Measurements from ENCODE around the gene TMEM80.
A peak's percentile ranks its signal among the peaks of the same experiment; 100 is the strongest.
"Not testable (repeated sequence)": the region's sequence is repeated elsewhere in the genome, so short reads cannot be mapped to it uniquely, and the experiment has no call there.

The TMEM80 gene

GRCh38 chr11:695538-696248 is at the start of gene TMEM80:
Gene TMEM80, plus strand, starts transcription at chr11:695816. Its CDS starts 12 bp downstream, at chr11:695828.
- Histone ChIP-seq H3K79me2 (ENCODE audit: insufficient read depth, low read length) (peaks cover 73% of the 10 kb centered on the region), H3K4me2 (ENCODE audit: insufficient read depth, low read length) (peak within 1 kb of the TSS; percentile 97), H2AFZ (ENCODE audit: low read depth, low read length) (peak within 1 kb of the TSS; percentile 96), H3K9me3 (ENCODE audit: insufficient read depth, low read length, severe bottlenecking) (no peaks in the 10 kb centered on the region), H3K27ac (ENCODE audit: low read length) (peak within 1 kb of the TSS; percentile 97), H3K27me3 (ENCODE audit: insufficient read depth, low read length, poor library complexity) (no peaks in the 10 kb centered on the region), H3K4me3 (ENCODE audit: low read depth in 1 of 2, low read length in 2 of 2) (peak within 1 kb of the TSS; percentile 95 to 96), H3K36me3 (ENCODE audit: insufficient read depth, low read length) (peaks cover 25% of the 10 kb centered on the region), H4K20me1 (ENCODE audit: insufficient read depth, low read length) (peaks cover 30% of the 10 kb centered on the region), H3K4me1 (ENCODE audit: insufficient read depth, low read length) (peaks cover 46% of the 10 kb centered on the region), H3K9ac (ENCODE audit: low read depth, low read length) (peak within 1 kb of the TSS; percentile 93)
- DNase-seq = peak; percentile 98
- peak; percentile 76 for ATAC-seq (ENCODE audit: insufficient read depth, low read depth)
- TF ChIP-seq CTCF (IDR thresholded peaks at IDR 0.05; ENCODE audit: borderline replicate concordance, extremely low read depth, low read length, poor library complexity, severe bottlenecking) (no peak), EZH2 (IDR thresholded peaks at IDR 0.05; ENCODE audit: borderline replicate concordance, low read depth, low read length, severe bottlenecking) (no peak)

- Histone ChIP-seq H3K9ac (ENCODE audit: low read depth, low read length) (no peak overlapping the region), H3K4me2 (ENCODE audit: insufficient read depth, low read length) (no peak overlapping the region), H3K36me3 (ENCODE audit: insufficient read depth, low read length) (peaks cover 71% of the 10 kb centered on the region), H3K79me2 (ENCODE audit: insufficient read depth, low read length) (no peaks in the 10 kb centered on the region), H3K27me3 (ENCODE audit: insufficient read depth, low read length, poor library complexity) (no peaks in the 10 kb centered on the region), H3K9me3 (ENCODE audit: insufficient read depth, low read length, severe bottlenecking) (no peaks in the 10 kb centered on the region), H3K27ac (ENCODE audit: low read length) (no peak overlapping the region), H4K20me1 (ENCODE audit: insufficient read depth, low read length) (peaks cover 16% of the 10 kb centered on the region), H3K4me1 (ENCODE audit: insufficient read depth, low read length) (no peaks in the 10 kb centered on the region), H3K4me3 (ENCODE audit: low read depth in 1 of 2, low read length in 2 of 2) (no peak overlapping the region), H2AFZ (ENCODE audit: low read depth, low read length) (no peak overlapping the region)
- TF ChIP-seq CTCF (IDR thresholded peaks at IDR 0.05; ENCODE audit: borderline replicate concordance, extremely low read depth, low read length, poor library complexity, severe bottlenecking) (no peak), EZH2 (IDR thresholded peaks at IDR 0.05; ENCODE audit: borderline replicate concordance, low read depth, low read length, severe bottlenecking) (no peak)
- no peak for DNase-seq
- no peak for ATAC-seq (ENCODE audit: insufficient read depth, low read depth)
Measured at GRCh38 chr11:646214-646613, 49.4 kb upstream of the TMEM80 start.

GRCh38 chr11:647672-648158 is 47.9 kb upstream of the TMEM80 start:
- not testable (repeated sequence) for H4K20me1 ChIP-seq (ENCODE audit: insufficient read depth, low read length)

GRCh38 chr11:650482-650881 is 45.1 kb upstream of the TMEM80 start:
- no peaks in the 10 kb centered on the region for H4K20me1 ChIP-seq (ENCODE audit: insufficient read depth, low read length)
- H2AFZ ChIP-seq (ENCODE audit: low read depth, low read length) = no peak overlapping the region
- no peaks in the 10 kb centered on the region for H3K27me3 ChIP-seq (ENCODE audit: insufficient read depth, low read length, poor library complexity)
- H3K9ac ChIP-seq (ENCODE audit: low read depth, low read length) = no peak overlapping the region
- no peaks in the 10 kb centered on the region for H3K9me3 ChIP-seq (ENCODE audit: insufficient read depth, low read length, severe bottlenecking)
- H3K27ac ChIP-seq (ENCODE audit: low read length) = no peak overlapping the region
- no peaks in the 10 kb centered on the region for H3K79me2 ChIP-seq (ENCODE audit: insufficient read depth, low read length)
- TF ChIP-seq EZH2 (IDR thresholded peaks at IDR 0.05; ENCODE audit: borderline replicate concordance, low read depth, low read length, severe bottlenecking) = no peak
- TF ChIP-seq CTCF (IDR thresholded peaks at IDR 0.05; ENCODE audit: borderline replicate concordance, extremely low read depth, low read length, poor library complexity, severe bottlenecking) = no peak
- no peak overlapping the region for H3K4me2 ChIP-seq (ENCODE audit: insufficient read depth, low read length)
- H3K4me1 ChIP-seq (ENCODE audit: insufficient read depth, low read length) = no peaks in the 10 kb centered on the region
- H3K4me3 ChIP-seq (ENCODE audit: low read depth in 1 of 2, low read length in 2 of 2) = no peak overlapping the region
- ATAC-seq (ENCODE audit: insufficient read depth, low read depth) (no peak), DNase-seq (no peak)
- peaks cover 69% of the 10 kb centered on the region for H3K36me3 ChIP-seq (ENCODE audit: insufficient read depth, low read length)

More at GRCh38 chr11:647672-648158, 47.9 kb upstream of the TMEM80 start:
- DNase-seq; H3K4me3 ChIP-seq (ENCODE audit: low read depth in 1 of 2, low read length in 2 of 2); H3K4me1 ChIP-seq (ENCODE audit: insufficient read depth, low read length); H3K79me2 ChIP-seq (ENCODE audit: insufficient read depth, low read length); H3K9ac ChIP-seq (ENCODE audit: low read depth, low read length); ATAC-seq (ENCODE audit: insufficient read depth, low read depth); H3K27me3 ChIP-seq (ENCODE audit: insufficient read depth, low read length, poor library complexity); H3K9me3 ChIP-seq (ENCODE audit: insufficient read depth, low read length, severe bottlenecking); H2AFZ ChIP-seq (ENCODE audit: low read depth, low read length); H3K27ac ChIP-seq (ENCODE audit: low read length); H3K4me2 ChIP-seq (ENCODE audit: insufficient read depth, low read length): not testable (repeated sequence)
- peaks cover 66% of the 10 kb centered on the region for H3K36me3 ChIP-seq (ENCODE audit: insufficient read depth, low read length)

- H3K4me3 ChIP-seq (ENCODE audit: low read depth in 1 of 2, low read length in 2 of 2); H3K79me2 ChIP-seq (ENCODE audit: insufficient read depth, low read length); DNase-seq; H3K4me2 ChIP-seq (ENCODE audit: insufficient read depth, low read length); H2AFZ ChIP-seq (ENCODE audit: low read depth, low read length); H3K27me3 ChIP-seq (ENCODE audit: insufficient read depth, low read length, poor library complexity); H3K9ac ChIP-seq (ENCODE audit: low read depth, low read length); H3K9me3 ChIP-seq (ENCODE audit: insufficient read depth, low read length, severe bottlenecking); H3K27ac ChIP-seq (ENCODE audit: low read length); H3K4me1 ChIP-seq (ENCODE audit: insufficient read depth, low read length); ATAC-seq (ENCODE audit: insufficient read depth, low read depth): not testable (repeated sequence)
- H4K20me1 ChIP-seq (ENCODE audit: insufficient read depth, low read length) = peaks cover 11% of the 10 kb centered on the region
- H3K36me3 ChIP-seq (ENCODE audit: insufficient read depth, low read length) = peaks cover 73% of the 10 kb centered on the region
Measured at GRCh38 chr11:653136-653535, 42.5 kb upstream of the TMEM80 start.
